HFFc6 (cell line): ENCODE data around the gene DGCR6L. TPM values are rescaled to one million over a fixed set of nuclear protein-coding genes. Genes with fewer than 3 reads are reported as not detected.
"Not testable (repeated sequence)": the region's sequence is repeated elsewhere in the genome, so short reads cannot be mapped to it uniquely, and the experiment has no call there.

Experiments
- DNase-seq: peaks from one replicate; pipeline ENCODE4 v3.0.0-alpha.2; 2018
- H3K27ac Mint-ChIP-seq: 2 replicates; pipeline ENCODE4 v1.8.0; 2020; ENCODE audit warnings: mild to moderate bottlenecking, mixed read lengths
- H3K27me3 Mint-ChIP-seq: 2 replicates; pipeline ENCODE4 v1.8.0; 2021; ENCODE audit warnings: mild to moderate bottlenecking, moderate library complexity, mixed read lengths; ENCODE audit not compliant: insufficient read depth
- H3K36me3 Mint-ChIP-seq: 2 replicates; pipeline ENCODE4 v1.8.0; 2021; ENCODE audit warnings: low read depth, mixed read lengths
- H3K4me1 Mint-ChIP-seq: 2 replicates; pipeline ENCODE4 v1.8.0; 2020; ENCODE audit warnings: low read depth, mixed read lengths
- H3K4me3 Mint-ChIP-seq: 2 replicates; pipeline ENCODE4 v1.8.0; 2020; ENCODE audit warnings: mild to moderate bottlenecking, moderate library complexity, mixed read lengths
- H3K9me3 Mint-ChIP-seq: 2 replicates; pipeline ENCODE4 v1.8.0; 2020; ENCODE audit warnings: mild to moderate bottlenecking, mixed read lengths
- total RNA-seq, 6 experiments: library from RNA; stranded (reverse); fragmentation: NEBNext Ultra II Directional; extraction: Animal tissue kit (Norgen Biotek cat#: 25700); gene quantifications; 2 replicates in 1 of 6; 3 replicates in 5 of 6; pipeline ENCODE4 v1.2.3, GENCODE V29; 2021
- TF ChIP-seq, protein P1 (sequence below): fragments of 200-600 bp; sonication (generic); IDR thresholded peaks from 2 replicates; pipeline ENCODE4 v1.5.0; 2021; ENCODE audit warnings: antibody characterized with exemption, mild to moderate bottlenecking

DGCR6L gene
- total RNA-seq, 6 experiments from 2014 or later = 46.3 to 52.4 (median 48.4) TPM

DNA sequence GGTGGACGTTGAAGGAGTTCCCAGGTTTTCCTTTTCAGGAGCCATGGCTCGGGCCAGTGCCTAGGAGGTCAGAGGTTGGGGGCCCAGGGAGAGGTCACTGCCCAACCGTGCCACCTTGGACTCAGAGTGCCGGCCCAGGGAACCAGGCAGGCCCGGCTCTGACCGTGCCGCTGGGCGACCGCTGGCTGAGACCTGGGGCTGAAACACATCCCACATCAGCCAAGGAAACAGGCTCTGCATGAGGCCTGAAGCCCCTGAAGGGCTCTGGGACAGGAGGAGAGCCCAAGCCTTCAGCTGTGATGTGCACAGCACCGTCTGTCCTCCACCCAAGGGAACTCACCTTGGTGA is 29.8 kb downstream of the DGCR6L start:
- Mint-ChIP-seq H3K27ac (no peak overlapping the region), H3K27me3 (peaks cover 38% of the 10 kb centered on the region), H3K4me1 (no peaks in the 10 kb centered on the region), H3K4me3 (no peak overlapping the region), H3K36me3 (no peaks in the 10 kb centered on the region), H3K9me3 (no peaks in the 10 kb centered on the region)
- no peak for DNase-seq
- TF ChIP-seq, protein P1, sequence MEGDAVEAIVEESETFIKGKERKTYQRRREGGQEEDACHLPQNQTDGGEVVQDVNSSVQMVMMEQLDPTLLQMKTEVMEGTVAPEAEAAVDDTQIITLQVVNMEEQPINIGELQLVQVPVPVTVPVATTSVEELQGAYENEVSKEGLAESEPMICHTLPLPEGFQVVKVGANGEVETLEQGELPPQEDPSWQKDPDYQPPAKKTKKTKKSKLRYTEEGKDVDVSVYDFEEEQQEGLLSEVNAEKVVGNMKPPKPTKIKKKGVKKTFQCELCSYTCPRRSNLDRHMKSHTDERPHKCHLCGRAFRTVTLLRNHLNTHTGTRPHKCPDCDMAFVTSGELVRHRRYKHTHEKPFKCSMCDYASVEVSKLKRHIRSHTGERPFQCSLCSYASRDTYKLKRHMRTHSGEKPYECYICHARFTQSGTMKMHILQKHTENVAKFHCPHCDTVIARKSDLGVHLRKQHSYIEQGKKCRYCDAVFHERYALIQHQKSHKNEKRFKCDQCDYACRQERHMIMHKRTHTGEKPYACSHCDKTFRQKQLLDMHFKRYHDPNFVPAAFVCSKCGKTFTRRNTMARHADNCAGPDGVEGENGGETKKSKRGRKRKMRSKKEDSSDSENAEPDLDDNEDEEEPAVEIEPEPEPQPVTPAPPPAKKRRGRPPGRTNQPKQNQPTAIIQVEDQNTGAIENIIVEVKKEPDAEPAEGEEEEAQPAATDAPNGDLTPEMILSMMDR = no peak

DNA sequence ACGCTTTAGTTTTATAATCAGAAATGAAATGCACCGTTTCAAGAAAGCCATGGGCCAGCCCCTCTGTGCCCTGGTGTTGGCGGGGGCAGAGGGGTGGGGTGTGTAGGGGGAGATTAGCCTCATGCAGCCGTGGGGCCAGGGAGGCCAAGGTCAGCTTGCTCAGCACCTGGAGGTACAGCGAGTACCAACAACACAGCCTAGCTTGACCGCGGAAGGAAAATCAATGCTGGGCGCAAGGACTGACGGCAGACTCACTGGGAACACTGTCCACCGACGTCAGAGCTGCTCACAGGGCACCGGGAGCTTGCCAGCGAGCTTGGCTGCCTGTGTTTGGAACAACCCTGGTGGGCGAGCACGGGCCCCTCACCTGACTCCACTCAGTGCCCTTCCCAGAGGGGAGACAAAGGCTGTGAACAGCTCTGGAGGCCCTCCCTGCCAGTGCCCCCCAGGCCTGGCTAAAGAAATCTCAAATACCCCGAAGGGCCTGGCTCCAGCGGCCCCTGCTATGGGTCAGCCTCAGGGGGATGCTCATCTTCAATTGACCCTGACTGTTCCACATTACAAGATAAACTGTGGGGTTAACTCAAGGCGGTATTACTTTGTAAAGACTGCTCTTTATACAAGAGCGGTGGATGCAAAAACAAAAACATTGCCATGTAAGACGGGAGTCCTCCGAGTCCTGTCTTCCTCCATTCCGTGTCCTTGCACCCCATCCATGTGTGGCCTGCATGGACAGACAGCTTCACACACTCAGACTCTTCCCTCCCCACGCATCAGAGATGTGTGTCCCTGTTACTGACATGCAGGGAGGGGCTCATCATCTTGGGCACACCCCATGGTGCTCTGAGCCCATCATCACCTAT is 30.4 kb downstream of the DGCR6L start:
- H3K4me1 Mint-ChIP-seq, H3K4me3 Mint-ChIP-seq, H3K9me3 Mint-ChIP-seq, DNase-seq, H3K27ac Mint-ChIP-seq, H3K36me3 Mint-ChIP-seq: not testable (repeated sequence)
- H3K27me3 Mint-ChIP-seq = peaks cover 34% of the 10 kb centered on the region

DNA sequence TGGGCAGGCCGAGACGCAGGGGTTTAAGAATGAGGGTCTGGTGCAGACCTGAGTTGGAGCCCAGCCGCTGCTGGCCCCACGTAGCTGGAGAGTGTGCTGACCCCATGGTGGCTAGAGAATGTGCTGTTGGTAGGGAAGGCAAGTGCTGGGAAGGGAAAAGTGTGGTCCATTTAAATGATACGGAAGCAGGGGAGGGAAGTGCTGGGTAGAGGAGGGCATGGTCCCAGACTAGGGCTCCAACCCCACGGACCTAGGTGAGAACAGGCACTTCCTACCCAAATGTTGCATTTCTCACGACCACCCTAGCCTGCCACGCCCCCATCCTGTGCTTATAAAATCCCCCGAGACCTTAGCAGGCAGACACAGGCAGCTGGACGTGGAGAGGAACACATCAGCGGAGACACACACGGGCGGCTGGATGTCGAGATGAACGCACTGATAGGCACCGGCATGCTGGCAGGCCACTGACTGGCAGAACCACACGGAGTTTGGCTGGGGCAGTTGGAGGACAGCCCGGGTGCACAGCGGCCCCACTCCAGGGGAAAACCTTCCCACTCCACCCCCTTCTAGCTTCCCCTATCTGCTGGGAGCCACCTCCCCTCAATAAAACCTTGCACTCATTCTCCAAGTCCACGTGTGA is 33.0 kb downstream of the DGCR6L start:
- not testable (repeated sequence) for H3K36me3 Mint-ChIP-seq, H3K4me1 Mint-ChIP-seq, H3K9me3 Mint-ChIP-seq, H3K27ac Mint-ChIP-seq, DNase-seq, H3K4me3 Mint-ChIP-seq
- peaks cover 33% of the 10 kb centered on the region for H3K27me3 Mint-ChIP-seq

DNA sequence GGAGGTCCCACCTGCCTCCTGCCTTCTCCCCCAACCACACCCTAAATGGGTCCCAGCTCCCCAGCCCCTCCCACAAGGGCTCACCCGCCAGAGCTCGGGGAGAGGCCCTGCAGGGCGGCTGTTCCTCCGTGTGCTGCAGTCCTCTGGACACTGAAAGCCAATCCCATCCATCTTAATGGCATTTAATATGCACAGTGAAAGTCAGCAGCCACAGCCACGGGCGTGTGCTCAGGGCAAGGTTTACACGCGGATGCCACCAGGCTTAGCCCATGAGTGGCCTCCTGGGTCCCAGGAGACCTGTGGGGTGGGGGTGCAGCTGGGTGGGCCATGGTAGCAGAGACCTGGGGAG is 33.6 kb downstream of the DGCR6L start:
- H3K4me3 Mint-ChIP-seq, H3K27ac Mint-ChIP-seq, H3K36me3 Mint-ChIP-seq, H3K4me1 Mint-ChIP-seq, H3K9me3 Mint-ChIP-seq, DNase-seq: not testable (repeated sequence)
- peaks cover 31% of the 10 kb centered on the region for H3K27me3 Mint-ChIP-seq

- not testable (repeated sequence) for H3K4me3 Mint-ChIP-seq, H3K27ac Mint-ChIP-seq, H3K4me1 Mint-ChIP-seq, H3K9me3 Mint-ChIP-seq, H3K36me3 Mint-ChIP-seq
- TF ChIP-seq, protein P1 = peak; percentile 85
- DNase-seq = peak; percentile 22
- H3K27me3 Mint-ChIP-seq = peaks cover 31% of the 10 kb centered on the region
Measured at GRCh38 chr22:20285473-20286311, 34.2 kb downstream of the DGCR6L start.

GRCh38 chr22:20284471-20285086 is 35.3 kb downstream of the DGCR6L start:
- Mint-ChIP-seq H3K27me3 (peaks cover 21% of the 10 kb centered on the region), H3K4me1 (peaks cover 6% of the 10 kb centered on the region), H3K27ac (no peak overlapping the region), H3K36me3 (no peaks in the 10 kb centered on the region), H3K9me3 (no peaks in the 10 kb centered on the region), H3K4me3 (no peak overlapping the region)
- no peak for DNase-seq
- TF ChIP-seq, protein P1 = no peak
